ENCODE measurements around the gene MIPOL1.
"Not testable (repeated sequence)": the region's sequence is repeated elsewhere in the genome, so short reads cannot be mapped to it uniquely, and the experiment has no call there.

Gene MIPOL1

DNA sequence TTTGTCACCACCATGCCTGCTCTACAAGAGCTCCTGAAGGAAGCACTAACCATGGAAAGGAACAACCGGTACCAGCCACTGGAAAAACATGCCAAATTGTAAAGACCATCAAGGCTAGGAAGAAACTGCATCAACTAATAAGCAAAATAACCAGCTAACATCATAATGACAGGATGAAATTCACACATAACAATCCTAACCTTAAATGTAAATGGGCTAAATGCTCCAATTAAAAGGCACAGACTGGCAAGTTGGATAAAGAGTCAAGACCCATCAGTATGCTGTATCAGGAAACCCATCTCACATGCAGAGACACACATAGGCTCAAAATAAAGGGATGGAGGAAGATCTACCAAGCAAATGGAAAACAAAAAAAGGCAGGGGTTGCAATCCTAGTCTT, 97.5 kb downstream of the MIPOL1 start:
- DNase-seq, result not testable (repeated sequence)

DNA sequence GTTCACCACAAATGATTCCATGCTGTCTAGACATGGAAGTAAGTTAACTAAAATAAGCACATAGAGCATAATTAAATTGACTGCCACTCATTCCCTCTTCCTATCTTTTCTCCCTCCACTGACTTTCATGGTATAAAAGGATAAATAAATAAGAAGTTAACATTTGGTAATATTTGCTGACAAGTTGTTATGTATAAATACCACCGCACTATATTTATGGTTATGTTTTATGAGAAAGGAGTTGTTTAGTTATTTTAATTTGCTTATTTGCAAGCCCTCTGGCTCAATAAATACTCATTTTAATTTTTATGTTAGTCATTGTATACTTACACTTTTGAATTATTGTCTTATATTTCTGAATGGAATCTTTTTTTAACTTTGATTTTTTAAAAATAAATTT, 113.5 kb downstream of the MIPOL1 start:
- DNase-seq, result no peak

DNA sequence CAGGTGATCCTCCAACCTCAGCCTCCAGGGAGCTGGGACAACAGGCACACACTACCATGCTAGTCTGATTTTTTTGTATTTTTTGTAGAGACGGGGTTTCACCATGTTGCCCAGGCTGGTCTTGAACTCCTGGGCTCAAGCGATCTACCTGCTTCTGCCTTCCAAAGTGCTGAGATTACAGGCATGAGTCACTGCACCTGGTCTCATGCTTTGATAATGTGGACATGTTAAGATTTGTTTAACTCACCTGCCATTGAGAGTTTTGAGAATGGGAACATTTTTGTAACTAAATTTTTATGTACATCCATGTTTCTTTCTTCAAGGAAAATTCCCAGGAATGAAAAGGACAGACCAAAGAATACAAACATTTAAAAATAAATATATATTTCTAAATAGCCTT, 121.2 kb downstream of the MIPOL1 start:
- DNase-seq, result no peak

DNA sequence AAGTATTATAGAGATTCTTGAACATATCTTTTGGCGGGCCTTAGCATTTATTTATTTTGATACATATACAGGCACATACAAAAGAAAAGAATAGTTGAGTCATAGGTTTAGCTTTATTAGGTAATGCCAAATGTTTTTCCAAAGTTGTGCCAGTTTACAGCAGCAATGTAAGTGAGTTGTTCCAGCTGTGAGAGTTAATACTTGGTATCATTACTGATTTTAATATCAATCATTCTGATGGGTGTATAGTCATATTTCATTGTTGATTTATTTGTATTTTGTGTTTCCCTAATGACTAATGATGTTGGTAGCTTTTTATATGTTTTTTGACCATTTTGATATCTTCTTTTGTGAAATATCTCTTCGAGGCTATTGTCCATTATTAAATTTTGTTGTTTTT, 122.4 kb downstream of the MIPOL1 start:
- no peak for DNase-seq

DNA sequence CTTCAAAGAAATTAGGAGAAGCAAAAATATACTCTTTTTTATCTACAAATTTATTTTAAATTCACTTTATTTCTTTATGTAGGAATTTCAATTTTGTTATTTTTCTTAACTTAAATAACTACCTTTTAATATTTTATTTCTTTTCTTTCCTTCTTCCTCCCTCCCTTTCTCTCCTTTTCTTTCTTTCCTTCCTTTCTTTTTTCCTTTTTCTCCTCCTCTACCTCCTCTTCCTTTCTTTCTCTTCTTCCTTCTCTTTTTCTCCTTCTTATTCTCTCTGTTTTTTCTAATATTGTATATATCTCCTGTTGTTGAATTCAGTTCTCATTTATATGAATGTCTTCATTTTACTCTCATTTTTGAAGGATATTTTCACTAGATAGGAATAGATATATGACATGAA, 127.6 kb downstream of the MIPOL1 start:
- DNase-seq, result no peak

DNA sequence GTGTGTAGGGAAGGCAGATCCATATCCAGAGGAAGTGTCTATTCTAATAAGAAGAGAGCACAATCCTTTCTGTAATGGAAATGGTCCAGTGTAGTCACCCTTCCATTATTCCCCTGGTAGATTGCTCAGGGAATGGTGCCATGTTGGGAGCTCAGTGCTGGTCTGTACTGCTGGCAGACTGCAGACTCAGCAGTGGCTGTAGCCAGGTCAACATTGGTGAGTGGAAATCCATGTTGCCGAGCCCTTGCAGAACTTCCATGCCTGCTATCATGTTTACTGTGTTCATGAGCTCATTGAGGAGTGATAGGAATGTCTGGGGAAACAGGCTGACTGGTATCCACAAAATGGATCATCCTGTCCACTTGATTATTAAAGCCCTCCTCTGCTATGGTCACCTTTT, 128.7 kb downstream of the MIPOL1 start:
- no peak for DNase-seq

DNA sequence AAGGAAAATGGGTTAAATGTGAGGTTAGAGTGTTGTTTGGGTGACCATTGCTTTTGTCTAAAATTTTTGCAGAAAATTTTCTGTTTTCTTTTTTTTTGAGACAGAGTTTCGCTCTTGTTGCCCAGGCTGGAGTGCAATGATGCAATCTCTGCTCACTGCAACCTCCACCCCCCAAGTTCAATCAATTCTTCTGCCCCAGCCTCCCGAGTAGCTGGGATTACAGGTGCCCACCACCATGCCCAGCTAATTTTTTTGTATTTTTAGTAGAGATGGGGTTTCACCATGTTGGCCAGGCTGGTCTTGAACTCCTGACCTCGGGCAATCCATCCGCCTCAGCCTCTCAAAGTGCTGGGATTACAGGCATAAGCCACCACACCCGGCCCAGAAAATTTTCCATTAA, 130.2 kb downstream of the MIPOL1 start:
- not testable (repeated sequence) for DNase-seq

DNA sequence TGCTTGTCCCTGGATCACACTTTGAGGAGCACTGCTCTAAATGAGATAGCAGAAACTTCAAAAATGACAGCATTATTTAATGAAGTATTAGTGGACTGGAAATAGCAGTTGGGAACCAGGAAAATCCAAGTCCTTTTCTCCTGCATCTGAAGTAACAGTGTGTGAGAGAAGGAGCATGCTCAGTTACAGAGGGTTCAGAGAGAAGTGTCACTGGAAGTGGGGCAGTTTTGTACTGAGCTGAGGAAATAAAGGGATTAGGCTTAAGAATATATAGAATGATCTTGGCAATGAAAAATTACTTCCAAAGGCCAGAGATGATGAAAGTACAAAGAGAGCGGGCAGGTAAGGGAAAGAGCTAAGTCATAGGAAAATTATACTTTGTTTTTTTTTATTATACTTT, 130.9 kb downstream of the MIPOL1 start:
- no peak for DNase-seq

DNA sequence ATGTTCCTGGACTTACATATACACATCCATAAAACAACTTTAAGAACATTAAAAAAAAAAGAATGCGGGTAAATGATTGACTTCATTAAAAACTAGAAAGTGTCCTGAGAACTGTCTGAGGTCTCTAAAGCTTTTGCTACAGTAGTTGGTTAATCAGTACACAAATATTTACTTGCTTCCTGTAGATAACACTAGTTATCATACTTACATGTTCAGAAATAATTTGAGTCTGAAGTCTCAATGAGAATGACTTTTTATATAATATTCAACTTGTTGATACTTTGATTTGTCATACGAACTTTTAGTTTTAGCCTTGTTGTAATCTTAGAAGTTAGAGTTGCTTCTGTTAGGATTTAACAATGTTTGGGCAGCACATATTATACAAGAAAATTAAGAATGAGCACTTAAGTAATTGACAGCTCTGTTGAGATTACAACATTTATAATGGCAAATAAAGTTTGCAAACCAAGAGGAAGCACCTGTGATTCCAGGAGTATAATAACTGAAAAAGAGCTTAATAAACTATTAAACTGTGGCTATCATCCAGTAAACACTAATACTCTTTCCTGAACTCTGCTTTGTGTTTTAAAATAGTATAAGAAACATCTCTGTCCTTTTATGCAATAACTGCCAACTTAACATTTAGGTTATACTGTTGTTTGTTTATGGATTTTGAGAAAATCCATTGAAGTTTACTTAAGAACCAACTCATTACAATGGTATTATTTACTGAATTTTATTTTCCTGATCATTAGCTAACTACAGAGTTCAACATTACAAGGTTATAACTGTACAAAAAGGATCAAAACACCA, 131.7 kb downstream of the MIPOL1 start:
- no peak for DNase-seq

DNA sequence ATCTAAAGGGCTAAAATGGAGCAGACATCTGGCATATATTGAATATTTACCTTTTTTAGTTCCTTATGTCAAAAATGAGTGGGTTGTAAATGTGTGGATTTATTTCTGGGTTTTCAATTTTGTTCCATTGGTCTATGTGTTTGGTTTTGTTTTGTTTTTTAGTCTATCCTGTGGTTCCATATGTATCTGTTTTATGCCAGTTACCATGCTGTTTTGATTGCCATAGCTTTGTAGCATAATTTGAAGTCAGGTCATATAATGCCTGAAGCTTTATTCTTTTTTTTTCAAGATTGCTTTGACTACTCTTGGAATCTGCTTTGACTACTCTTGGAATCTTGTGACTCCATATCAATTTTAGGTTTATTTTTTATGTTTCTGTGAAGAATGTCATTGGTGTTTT, 133.2 kb downstream of the MIPOL1 start:
- DNase-seq, result no peak

DNA sequence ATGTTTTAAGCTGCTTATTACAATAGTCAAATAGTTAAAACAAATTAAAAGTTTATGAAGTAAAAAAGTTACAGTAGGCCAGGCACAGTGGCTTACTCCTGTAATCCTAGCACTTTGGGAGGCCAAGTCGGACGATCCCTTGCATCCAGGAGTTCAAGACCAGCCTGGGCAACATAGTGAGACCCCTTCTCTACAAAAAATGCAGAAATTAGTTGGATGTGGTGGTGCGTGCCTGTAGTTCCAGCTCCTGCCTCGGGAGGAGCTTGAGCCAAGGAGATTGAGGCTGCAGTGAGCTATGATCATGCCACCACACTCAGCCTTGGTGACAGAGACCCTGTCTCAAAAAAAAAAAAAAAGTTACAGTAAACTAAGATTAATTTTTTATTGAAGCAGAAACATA, 142.6 kb downstream of the MIPOL1 start:
- no peak for DNase-seq

DNA sequence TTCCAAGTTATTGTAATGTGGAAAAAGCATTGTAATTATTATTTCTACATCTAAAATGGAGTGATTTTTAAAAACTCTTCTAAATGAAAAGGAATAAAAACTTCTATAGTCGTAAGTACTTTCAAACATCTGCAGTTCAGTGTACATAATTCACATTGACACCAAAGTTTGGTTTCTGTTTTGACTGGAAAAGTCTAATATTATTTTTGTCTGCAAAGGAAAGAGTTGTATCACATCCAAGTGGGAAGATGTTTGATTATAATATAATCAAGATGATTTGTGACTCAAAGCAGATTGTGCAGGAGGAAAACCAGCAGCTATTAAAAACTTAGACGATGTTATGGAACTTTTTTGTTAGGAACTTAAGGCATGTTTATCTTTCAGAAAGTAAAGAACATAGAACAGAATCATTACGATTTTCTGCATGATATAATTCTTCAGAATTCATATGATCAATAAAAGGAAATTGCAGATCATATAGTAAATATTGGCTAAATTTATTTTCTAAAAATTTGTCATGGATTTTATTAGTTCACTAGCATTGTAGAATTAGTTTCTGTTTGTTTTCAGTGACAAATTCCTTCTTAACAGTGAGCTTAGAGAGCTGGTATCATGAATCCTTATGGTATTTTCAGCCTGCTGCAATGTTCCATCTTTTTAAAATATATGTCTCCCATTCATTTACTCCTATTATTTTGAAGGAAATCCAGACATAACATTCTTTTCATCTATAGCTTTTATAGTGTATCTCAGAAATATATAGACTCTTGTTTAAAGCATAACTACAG, 145.8 kb downstream of the MIPOL1 start:
- no peak for DNase-seq

DNA sequence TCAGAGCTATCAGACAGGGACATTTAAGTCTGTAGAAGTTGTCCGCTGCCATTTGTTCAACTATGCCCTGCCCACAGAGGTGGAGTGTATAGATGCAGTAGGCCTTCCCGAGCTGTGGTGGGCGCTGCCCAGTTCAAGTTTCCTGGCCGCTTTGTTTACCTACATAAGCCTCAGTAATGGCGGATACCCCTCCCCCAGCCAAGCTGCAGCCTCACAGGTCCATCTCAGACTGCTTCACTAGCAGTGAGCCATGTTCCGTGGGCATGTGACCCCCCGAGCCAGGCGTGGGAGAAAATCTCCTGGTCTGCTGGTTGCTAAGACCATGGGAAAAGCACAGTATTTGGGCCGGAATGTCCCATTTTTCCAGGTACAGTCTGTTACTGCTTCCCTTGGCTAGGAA, 165.9 kb downstream of the MIPOL1 start:
- no peak for DNase-seq

DNA sequence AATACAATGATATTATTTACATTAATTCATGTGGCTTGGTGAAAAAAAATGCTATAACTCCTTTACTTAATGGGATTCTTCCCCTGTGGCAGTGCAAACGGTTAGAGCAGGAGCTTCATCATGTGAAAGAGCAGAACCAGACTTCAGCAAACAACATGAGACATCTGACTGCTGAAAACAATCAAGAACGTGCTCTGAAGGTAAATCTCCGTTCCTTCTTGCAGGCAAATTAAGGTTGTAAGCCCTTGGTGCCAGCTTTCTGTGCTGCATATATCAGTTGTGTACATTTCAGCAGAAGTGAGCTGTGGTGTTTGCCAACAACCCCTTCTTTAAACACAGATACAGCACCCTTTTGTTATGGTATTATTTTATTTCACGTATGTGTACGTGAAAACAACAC, 171.7 kb downstream of the MIPOL1 start:
- DNase-seq, result no peak

DNA sequence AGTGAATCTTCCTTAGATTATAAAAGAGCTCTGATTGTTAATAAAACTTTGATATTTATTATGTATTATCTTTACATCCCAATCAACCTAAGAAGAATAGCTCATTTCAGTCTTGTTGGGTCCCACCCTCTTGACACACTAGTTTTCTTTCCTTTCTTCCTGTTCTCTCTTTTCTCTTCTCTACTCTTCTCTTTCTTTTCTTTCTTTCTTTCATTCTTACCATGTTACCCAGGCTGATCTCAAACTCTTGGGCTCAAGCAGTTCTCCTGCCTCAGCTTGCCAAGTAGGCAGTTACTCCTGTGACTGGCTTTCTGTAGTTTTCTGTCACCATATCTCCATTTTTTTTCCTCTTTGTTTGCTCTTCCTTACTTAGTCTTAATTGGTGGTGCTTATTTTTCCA, 177.8 kb downstream of the MIPOL1 start:
- no peak for DNase-seq

DNA sequence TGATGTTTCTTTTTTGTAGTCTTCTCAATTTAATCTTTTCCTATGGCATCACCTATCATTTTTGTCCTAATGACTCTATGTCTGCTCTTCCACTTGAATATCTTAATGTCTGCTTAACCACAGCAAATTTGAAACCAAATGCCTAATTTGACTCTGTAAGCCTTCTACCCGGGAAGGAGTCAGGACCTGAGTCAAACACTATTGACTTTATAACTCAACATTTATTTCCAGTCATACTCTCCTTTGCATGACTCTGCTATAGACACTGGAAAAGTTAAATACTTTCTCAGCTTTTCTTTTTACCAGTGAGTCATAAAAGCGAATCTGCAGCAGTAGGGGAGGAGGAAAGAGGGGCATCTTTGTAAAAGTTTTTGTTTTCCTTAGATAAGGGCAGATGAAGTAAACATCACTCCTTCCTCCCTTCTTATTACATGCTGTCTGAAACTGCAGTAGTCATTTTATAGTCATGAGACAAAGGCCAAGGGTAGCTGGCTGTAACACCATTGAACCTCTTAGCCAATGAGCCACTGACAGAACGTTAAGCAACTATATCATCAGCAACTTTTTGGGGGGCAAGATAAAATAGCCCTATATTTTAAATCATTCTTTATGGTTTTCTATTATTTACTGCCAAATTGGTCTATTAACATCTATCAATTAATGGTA, 179.3 kb downstream of the MIPOL1 start:
- no peak for DNase-seq

DNA sequence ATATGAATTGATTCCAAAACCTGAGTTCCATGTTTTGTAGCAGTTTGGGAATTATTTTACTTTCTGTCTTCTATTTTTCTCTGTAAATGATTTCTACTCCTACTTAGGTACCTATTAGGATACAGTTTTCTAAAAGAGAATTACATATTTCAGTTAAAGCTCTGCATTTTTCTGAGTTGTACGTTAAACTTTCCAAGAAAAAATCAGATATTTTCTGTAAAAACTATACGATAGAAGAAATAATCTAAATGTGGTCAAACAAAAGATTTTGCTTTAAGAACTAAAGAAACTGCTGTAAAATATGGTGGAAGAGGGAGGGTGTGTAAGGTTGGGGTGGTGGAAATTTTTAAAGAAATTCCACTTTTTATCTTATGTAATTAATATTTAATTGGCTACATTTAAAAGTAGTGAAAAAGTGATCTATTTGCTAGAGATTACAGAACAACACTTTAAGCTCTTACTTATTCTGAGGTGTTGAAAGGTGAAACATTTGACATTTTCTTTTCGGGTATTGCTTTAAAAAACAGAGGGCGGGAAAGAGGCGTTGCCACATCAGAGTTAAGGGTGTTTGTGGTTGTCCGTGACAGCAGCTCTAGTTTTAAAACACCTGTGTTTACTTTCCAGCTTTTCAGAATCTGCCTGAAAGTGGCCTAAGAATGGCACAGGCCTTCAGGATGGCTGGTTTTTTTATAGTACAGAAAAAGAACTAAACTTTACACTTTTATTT, 187.3 kb downstream of the MIPOL1 start:
- no peak for DNase-seq

DNA sequence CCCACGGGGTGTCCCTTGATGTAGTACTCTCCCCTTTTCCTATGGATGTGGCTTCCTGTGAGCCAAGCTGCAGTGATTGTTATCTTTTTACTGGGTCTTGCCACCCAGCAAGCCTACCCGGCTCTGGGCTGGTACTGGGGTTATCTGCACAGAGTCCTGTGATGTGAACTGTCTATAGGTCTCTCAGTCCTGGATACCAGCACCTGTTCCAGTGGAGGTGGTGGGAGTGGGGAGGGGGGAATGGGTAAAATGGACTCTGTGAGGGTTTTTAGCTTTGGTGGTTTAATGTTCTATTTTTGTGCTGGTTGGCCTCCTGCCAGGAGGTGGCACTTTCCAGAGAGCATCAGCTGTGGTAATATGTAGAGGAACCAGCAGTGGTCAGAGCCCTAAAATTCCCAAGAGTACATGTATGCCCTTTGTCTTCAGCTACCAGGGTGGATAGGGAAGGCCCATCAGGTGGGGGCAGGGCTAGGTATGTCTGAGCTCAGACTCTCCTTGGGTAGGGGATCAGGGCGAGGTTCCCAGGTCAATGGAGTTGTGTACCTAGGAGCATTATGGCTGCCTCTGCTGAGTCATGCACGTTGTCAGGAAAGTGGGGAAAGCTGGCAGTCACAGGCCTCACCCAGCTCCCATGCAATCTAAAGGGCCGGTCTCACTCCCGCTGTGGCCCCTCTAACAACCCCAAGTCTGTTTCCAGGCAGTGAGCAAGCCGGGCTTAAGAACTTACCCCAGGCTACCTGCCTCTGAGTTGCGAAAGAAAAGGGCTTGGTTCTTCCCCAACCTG, 199.6 kb downstream of the MIPOL1 start:
- not testable (repeated sequence) for DNase-seq

DNA sequence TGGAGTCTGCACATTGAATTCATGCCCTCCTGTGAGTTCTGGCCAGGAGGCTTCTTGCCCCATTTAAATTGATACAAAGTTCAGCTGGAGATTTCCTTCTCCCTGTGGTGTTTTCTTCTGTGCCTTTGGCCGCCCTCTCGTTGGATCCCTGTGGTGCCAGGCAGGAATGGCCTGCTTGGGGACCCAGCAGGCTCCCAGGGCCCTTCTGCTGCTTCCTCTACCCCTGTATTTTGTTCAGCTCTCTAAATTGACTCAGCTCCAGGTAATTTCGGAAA, 200.1 kb downstream of the MIPOL1 start:
- no peak for DNase-seq

DNA sequence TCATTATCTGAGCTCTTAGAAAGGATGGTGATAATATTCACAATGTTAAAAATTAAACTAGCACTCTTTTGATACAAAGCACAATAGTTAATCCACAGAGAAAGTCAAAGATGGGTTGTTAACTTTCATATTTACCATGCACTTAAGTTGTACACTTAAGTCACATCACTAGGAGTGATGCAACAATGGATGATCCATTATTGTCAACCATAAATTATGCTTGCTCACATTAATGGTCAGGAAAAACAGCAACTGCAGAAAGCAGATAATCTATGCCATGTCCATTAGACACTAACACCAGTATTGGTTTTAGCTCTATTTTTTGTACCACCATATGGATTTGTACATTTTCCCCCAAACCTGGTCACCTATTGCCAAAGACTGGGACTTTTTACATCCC, 201.8 kb downstream of the MIPOL1 start:
- DNase-seq, result no peak

DNA sequence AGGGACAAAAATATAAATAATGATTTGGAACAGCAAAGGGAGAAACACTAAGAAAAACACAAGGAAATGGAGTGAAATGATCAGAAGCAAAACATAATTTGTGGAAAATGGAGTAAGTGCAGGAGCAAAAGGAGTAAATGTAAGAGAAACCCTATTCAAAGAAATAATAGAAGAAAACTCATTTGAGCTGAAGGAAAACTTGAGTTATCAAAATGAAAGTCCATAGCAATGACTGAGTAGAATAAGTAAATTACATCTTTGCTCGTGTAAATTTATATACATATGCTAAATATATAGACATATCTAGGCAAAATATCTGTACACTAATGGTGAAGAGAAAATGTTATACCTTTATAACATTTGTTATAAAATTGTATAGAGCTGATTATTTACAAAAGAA, 203.4 kb downstream of the MIPOL1 start:
- no peak for DNase-seq

DNA sequence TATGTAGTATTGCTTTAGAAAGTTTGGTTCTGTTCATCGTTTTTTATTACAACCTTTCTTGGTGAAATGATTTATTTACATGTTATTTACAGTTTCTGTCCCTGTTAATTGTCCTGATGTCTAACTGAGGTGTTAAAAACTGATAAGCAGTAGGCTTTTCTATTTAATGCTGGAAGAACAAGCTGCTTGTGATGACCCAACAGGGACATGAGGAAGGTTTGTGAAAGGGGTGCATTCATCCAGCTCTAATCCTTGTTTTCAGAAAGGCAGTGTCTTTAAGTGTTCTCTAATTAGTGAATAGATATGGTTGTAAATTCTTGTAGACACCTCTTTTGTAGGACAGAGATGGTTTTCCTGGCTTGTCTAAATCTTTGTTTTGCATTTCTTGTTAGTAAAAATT, 205.9 kb downstream of the MIPOL1 start:
- DNase-seq, result no peak

DNA sequence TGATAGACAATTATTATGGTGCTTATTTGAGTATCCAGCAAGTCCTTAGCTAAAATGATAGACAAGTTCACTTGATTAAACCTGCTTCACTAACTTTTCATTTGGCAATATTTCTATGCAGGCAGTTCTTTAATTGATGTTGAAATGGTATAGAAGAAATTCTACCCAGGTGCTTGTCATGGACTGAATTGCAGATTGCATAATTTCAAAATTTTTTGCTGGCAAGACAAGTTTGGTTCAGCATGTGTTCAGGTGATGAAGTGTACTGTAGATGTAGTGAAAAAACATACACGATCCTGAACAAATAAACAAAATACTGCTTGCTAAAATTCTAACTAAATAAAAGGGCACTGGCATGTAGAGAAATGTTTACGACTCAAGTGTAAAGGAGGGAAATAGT, 208.4 kb downstream of the MIPOL1 start:
- no peak for DNase-seq

Data from activated T-cell treated with anti-CD3 and anti-CD28 coated beads, Interleukin-2, amount 50 U/mL, for 1 hour (primary cell).